PC-9 (cell line): ENCODE results near the gene PAK6.

Source experiments
- EZH2 ChIP-seq: fragments of 200-600 bp; sonication (generic); IDR thresholded peaks from 2 replicates; pipeline ENCODE4 v1.8.0; 2017; ENCODE audit warnings: antibody characterized with exemption, low read depth
- TF ChIP-seq, protein P1 (sequence below): fragments of 200-600 bp; sonication (generic); conservative IDR thresholded peaks from 2 replicates; pipeline ENCODE4 v1.6.1; 2017; ENCODE audit warnings: mixed run types, antibody characterized with exemption, mild to moderate bottlenecking, moderate library complexity

DNA sequence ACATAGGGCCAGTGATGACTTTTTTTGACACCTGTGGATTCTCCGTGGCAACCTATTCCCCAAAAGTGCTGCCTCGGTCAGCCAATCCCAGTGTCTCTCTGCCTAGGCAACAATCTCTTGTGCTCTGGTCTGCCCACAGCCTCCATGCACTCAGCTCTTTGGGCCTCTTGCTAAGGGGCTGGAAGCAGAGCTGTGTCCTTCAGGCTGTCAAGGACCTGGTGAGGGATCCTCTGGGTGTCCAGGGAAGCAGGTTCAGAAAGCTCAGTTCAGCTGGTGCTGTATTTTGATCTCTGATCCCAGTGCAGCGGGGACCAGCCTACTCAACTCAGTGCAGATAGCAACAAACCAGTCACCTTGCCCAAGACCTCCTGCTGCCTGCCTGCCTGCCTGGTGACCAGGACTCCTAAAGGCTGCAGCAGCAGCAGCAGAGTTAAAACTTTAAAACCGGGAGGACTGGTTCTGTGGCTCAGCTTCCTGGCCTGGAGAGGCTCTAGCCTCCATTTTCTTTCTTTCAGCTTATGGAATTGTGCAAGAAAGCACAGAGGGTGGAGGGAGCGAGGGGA is 6.2 kb downstream of the PAK6 start:
- TF ChIP-seq, protein P1, sequence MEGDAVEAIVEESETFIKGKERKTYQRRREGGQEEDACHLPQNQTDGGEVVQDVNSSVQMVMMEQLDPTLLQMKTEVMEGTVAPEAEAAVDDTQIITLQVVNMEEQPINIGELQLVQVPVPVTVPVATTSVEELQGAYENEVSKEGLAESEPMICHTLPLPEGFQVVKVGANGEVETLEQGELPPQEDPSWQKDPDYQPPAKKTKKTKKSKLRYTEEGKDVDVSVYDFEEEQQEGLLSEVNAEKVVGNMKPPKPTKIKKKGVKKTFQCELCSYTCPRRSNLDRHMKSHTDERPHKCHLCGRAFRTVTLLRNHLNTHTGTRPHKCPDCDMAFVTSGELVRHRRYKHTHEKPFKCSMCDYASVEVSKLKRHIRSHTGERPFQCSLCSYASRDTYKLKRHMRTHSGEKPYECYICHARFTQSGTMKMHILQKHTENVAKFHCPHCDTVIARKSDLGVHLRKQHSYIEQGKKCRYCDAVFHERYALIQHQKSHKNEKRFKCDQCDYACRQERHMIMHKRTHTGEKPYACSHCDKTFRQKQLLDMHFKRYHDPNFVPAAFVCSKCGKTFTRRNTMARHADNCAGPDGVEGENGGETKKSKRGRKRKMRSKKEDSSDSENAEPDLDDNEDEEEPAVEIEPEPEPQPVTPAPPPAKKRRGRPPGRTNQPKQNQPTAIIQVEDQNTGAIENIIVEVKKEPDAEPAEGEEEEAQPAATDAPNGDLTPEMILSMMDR: no peak
- TF ChIP-seq EZH2: no peak
